Common myeloid progenitor, CD34-positive (primary cell): ENCODE results near the gene MLF2.
"Not testable (repeated sequence)": the region's sequence is repeated elsewhere in the genome, so short reads cannot be mapped to it uniquely, and the experiment has no call there.

Source experiments
- CTCF ChIA-PET: fragments of 350-600 bp; sonication (Branson Sonifier 250); formaldehyde crosslinking; loops from one replicate; lab custom pipeline; 2021; ENCODE audit warnings: antibody characterized with exemption; lab: Charles Lee
- POLR2A ChIA-PET: fragments of 350-600 bp; sonication (Branson Sonifier 250); formaldehyde crosslinking; loops from one replicate; lab custom pipeline; 2021; ENCODE audit warnings: antibody characterized with exemption; lab: Charles Lee
- DNase-seq, 3 donors: peaks; one replicate each; pipeline versions ENCODE4 v3.0.0 to v3.0.0-alpha.2; 2013
- H3K27ac ChIP-seq, 2 experiments: 1 replicate in 1 of 2; 2 replicates in 1 of 2; pipeline ENCODE4 v1.7.0; 2013; ENCODE audit warnings: inconsistent platforms in 2 of 2, low read length in 2 of 2, mild to moderate bottlenecking in 2 of 2, low read depth in 1 of 2, moderate library complexity in 1 of 2; ENCODE audit not compliant: severe bottlenecking in 2 of 2, insufficient read depth in 1 of 2, poor library complexity in 1 of 2
- H3K27me3 ChIP-seq, 5 experiments: replicated peaks in 2 of 5; 1 replicate in 3 of 5; 2 replicates in 2 of 5; pipeline versions ENCODE4 v1.6.1 to v1.7.0; 2013; ENCODE audit warnings: low read length in 4 of 5, mild to moderate bottlenecking in 2 of 5, moderate library complexity in 2 of 5, inconsistent platforms in 1 of 5; ENCODE audit not compliant: insufficient read depth in 5 of 5, control insufficient read depth in 4 of 5
- H3K36me3 ChIP-seq, 4 experiments: 1 replicate in 2 of 4; 2 replicates in 2 of 4; pipeline versions ENCODE4 v1.6.1 to v1.7.0; 2013; ENCODE audit warnings: low read length in 3 of 4, control low read depth in 1 of 4, mild to moderate bottlenecking in 1 of 4; ENCODE audit not compliant: control insufficient read depth in 4 of 4, insufficient read depth in 4 of 4
- H3K4me1 ChIP-seq, 4 experiments: 1 replicate in 3 of 4; 2 replicates in 1 of 4; pipeline versions ENCODE4 v1.6.1 to v1.7.1; 2013; ENCODE audit warnings: low read length in 3 of 4, mild to moderate bottlenecking in 3 of 4, control low read depth in 1 of 4, inconsistent platforms in 1 of 4, moderate library complexity in 1 of 4; ENCODE audit not compliant: control insufficient read depth in 4 of 4, insufficient read depth in 4 of 4; ENCODE audit errors: control extremely low read depth in 1 of 4
- H3K4me3 ChIP-seq, 7 experiments: 1 replicate in 4 of 7; 2 replicates in 3 of 7; pipeline versions ENCODE4 v1.5.1 to v1.7.0; 2013; ENCODE audit warnings: mild to moderate bottlenecking in 7 of 7, low read length in 6 of 7, moderate library complexity in 6 of 7, inconsistent platforms in 2 of 7, low read depth in 2 of 7, control low read depth in 1 of 7; ENCODE audit not compliant: insufficient read depth in 4 of 7, control insufficient read depth in 1 of 7; ENCODE audit errors: extremely low read depth in 1 of 7
- H3K9me3 ChIP-seq, 5 experiments: 1 replicate in 4 of 5; 2 replicates in 1 of 5; pipeline versions ENCODE4 v1.6.1 to v1.7.1; 2013; ENCODE audit warnings: low read length in 4 of 5, mild to moderate bottlenecking in 2 of 5, inconsistent platforms in 1 of 5, low read depth in 1 of 5, moderate library complexity in 1 of 5; ENCODE audit not compliant: control insufficient read depth in 4 of 5, insufficient read depth in 2 of 5; ENCODE audit errors: control extremely low read depth in 1 of 5
- WGBS: methylation state at CpG from one replicate; pipeline ENCODE4 v1.1.5; 2013; ENCODE audit not compliant: insufficient coverage; 5-methylcytosine and 5-hydroxymethylcytosine counted together

MLF2 gene

GRCh38 chr12:6750506-6750905 lies 2.4 kb downstream of the MLF2 start:
- 89% methylated on average over 3 of the region's 4 CpGs for whole genome bisulfite sequencing
- Histone ChIP-seq H3K36me3 (peaks cover 9 to 51% (median 34%) of the 10 kb centered on the region in 4 experiments), H3K4me3 (no peak overlapping the region), H3K4me1 (peaks cover 7 to 38% (median 32%) of the 10 kb centered on the region in 4 experiments), H3K9me3 (no peaks in the 10 kb centered on the region), H3K27ac (no peak overlapping the region), H3K27me3 (no peaks in the 10 kb centered on the region)
- ChIA-PET CTCF (interaction anchor here (0.8 to 10.5 kb wide), 4 partner anchors 20 to 85 kb away, joined by 3 to 237 read pairs (median 3); partner anchors contain the start of genes LAG3 and PTMS), POLR2A (no interaction called here)
- no peak for DNase-seq

GRCh38 chr12:6748761-6749160 lies 4.2 kb downstream of the MLF2 start:
- Histone ChIP-seq H3K4me1 (peaks cover 4 to 44% (median 38%) of the 10 kb centered on the region in 4 experiments), H3K27me3 (no peaks in the 10 kb centered on the region), H3K36me3 (peaks cover 9 to 51% (median 34%) of the 10 kb centered on the region in 4 experiments), H3K27ac (no peak overlapping the region), H3K9me3 (no peaks in the 10 kb centered on the region), H3K4me3 (no peak overlapping the region)
- CTCF ChIA-PET = no interaction called here
- POLR2A ChIA-PET = no interaction called here
- DNase-seq = no peak
- WGBS = 95% methylated on average over 22 of the region's 28 CpGs

GRCh38 chr12:6747216-6747615 lies 5.7 kb downstream of the MLF2 start:
- WGBS = 96% methylated on average over 3 of the region's 4 CpGs
- H3K27me3 ChIP-seq = no peaks in the 10 kb centered on the region
- CTCF ChIA-PET = interaction anchor here (1.0 to 1.6 kb wide), 3 partner anchors 9 to 81 kb away, joined by 3 to 4 read pairs (median 4); partner anchors contain the start of genes LAG3 and P3H3
- peak overlapping the region in 1 of 2 experiments; percentile 45 for H3K27ac ChIP-seq
- POLR2A ChIA-PET = no interaction called here
- no peak for DNase-seq
- H3K4me3 ChIP-seq = no peak overlapping the region
- peaks cover 9 to 51% (median 34%) of the 10 kb centered on the region in 4 experiments for H3K36me3 ChIP-seq
- peaks cover 4 to 34% (median 29%) of the 10 kb centered on the region in 4 experiments for H3K4me1 ChIP-seq
- no peaks in the 10 kb centered on the region for H3K9me3 ChIP-seq

GRCh38 chr12:6745741-6746525 lies 7.0 kb downstream of the MLF2 start:
- peaks cover 4 to 26% (median 21%) of the 10 kb centered on the region in 4 experiments for H3K4me1 ChIP-seq
- no peaks in the 10 kb centered on the region for H3K9me3 ChIP-seq
- 68% methylated on average over 6 of the region's 13 CpGs for WGBS
- peaks cover 6 to 42% (median 27%) of the 10 kb centered on the region in 4 experiments for H3K36me3 ChIP-seq
- CTCF ChIA-PET = interaction anchor here (1.0 to 6.2 kb wide), 10 partner anchors 7 to 79 kb away, joined by 3 to 28 read pairs (median 4); partner anchors contain the start of genes LAG3, MLF2 and PTMS
- H3K27me3 ChIP-seq = no peaks in the 10 kb centered on the region
- H3K27ac ChIP-seq = peak overlapping the region; percentile 84 to 92
- POLR2A ChIA-PET = interaction anchor here (0.6 to 1.0 kb wide), 2 partner anchors 22 to 32 kb away, joined by 3 read pairs; partner anchors contain the start of gene COPS7A
- H3K4me3 ChIP-seq = peak overlapping the region in 1 of 7 experiments; percentile 61
- DNase-seq = peak; percentile 88 to 98 (median 97)

- DNase-seq = not testable (repeated sequence)
- ChIA-PET POLR2A (interaction anchor here (0.9 kb wide), 1 partner anchor 9 kb away, joined by 4 read pairs; no protein-coding TSS in a partner anchor), CTCF (interaction anchor here (1.0 to 6.2 kb wide), 3 partner anchors 10 to 91 kb away, joined by 3 to 28 read pairs (median 4); partner anchors contain the start of gene MLF2)
Measured at GRCh38 chr12:6743300-6743699, 9.6 kb downstream of the MLF2 start.

GRCh38 chr12:6742834-6743233 lies 10.1 kb downstream of the MLF2 start:
- ChIA-PET CTCF (interaction anchor here (1.0 to 6.2 kb wide), 3 partner anchors 11 to 92 kb away, joined by 3 to 28 read pairs (median 4); partner anchors contain the start of gene MLF2), POLR2A (interaction anchor here (0.9 kb wide), 1 partner anchor 9 kb away, joined by 4 read pairs; no protein-coding TSS in a partner anchor)
- DNase-seq = no peak
- WGBS = 100% methylated on average over 2 of the region's 3 CpGs
- peaks cover 4 to 26% (median 20%) of the 10 kb centered on the region in 4 experiments for H3K4me1 ChIP-seq
- no peak overlapping the region for H3K27ac ChIP-seq
- peaks cover 2 to 11% (median 7%) of the 10 kb centered on the region in 4 experiments for H3K36me3 ChIP-seq
- no peaks in the 10 kb centered on the region for H3K9me3 ChIP-seq
- H3K4me3 ChIP-seq = no peak overlapping the region
- H3K27me3 ChIP-seq = no peaks in the 10 kb centered on the region

More at GRCh38 chr12:6743300-6743699, 9.6 kb downstream of the MLF2 start:
- WGBS = 93% methylated on average over 2 of the region's 7 CpGs
- Histone ChIP-seq H3K36me3 (peaks cover 2 to 16% (median 10%) of the 10 kb centered on the region in 4 experiments), H3K4me1 (peaks cover 4 to 26% (median 20%) of the 10 kb centered on the region in 4 experiments)
- H3K4me3 ChIP-seq, H3K27me3 ChIP-seq, H3K27ac ChIP-seq, H3K9me3 ChIP-seq: not testable (repeated sequence)
